K562 (cell line): ENCODE data around the gene USP48. TPM values are rescaled to one million over a fixed set of nuclear protein-coding genes. Genes with fewer than 3 reads are reported as not detected.

Experiments
- CHD1 ChIP-seq: fragments of 200-600 bp; sonication (generic); IDR thresholded peaks from one replicate; pipeline ENCODE4 v1.6.1; 2012; ENCODE audit warnings: mild to moderate bottlenecking, moderate library complexity, low read length, inconsistent platforms
- POLR2A ChIP-seq: fragments of 450-650 bp; conservative IDR thresholded peaks from 2 replicates; pipeline ENCODE4 v1.6.1; 2016
- RBM39 ChIP-seq: fragments of 200-400 bp; formaldehyde crosslinking; optimal IDR thresholded peaks from 2 replicates; pipeline ENCODE3; 2018; ENCODE audit warnings: low read depth, low read length
- SMARCC2 ChIP-seq: fragments of 450-650 bp; IDR thresholded peaks from 2 replicates; pipeline ENCODE4 v1.6.1; 2017; ENCODE audit warnings: antibody characterized with exemption, moderate library complexity, mild to moderate bottlenecking, low read depth
- TARDBP ChIP-seq: fragments of 450-650 bp; IDR thresholded peaks from 2 replicates; pipeline ENCODE4 v1.6.1; 2016
- TRIM28 ChIP-seq: fragments of 450-650 bp; IDR thresholded peaks from 2 replicates; pipeline ENCODE4 v1.6.1; 2017
- YY1 ChIP-seq, 3 experiments: IDR thresholded peaks; 2 replicates each; pipeline ENCODE4 v1.6.1; 2011; ENCODE audit warnings: low read length in 2 of 3, mild to moderate bottlenecking in 2 of 3, moderate library complexity in 2 of 3, borderline replicate concordance in 1 of 3, control low read depth in 1 of 3, low read depth in 1 of 3; ENCODE audit not compliant: insufficient read depth in 3 of 3, insufficient replicate concordance in 2 of 3, control insufficient read depth in 1 of 3, insufficient read length in 1 of 3; ENCODE audit errors: extremely low read depth in 1 of 3
- ZNF431 ChIP-seq: sonication (generic); formaldehyde crosslinking; IDR thresholded peaks from 2 replicates; pipeline ENCODE4 v1.8.0; 2022; ENCODE audit warnings: mild to moderate bottlenecking, missing genetic modification reagents
- ZNF695 ChIP-seq: fragments of 450-650 bp; formaldehyde crosslinking; IDR thresholded peaks from 2 replicates; pipeline ENCODE4 v1.4.0; 2020; ENCODE audit warnings: mild to moderate bottlenecking, moderate library complexity
- polyA plus RNA-seq, 8 experiments: library from polyadenylated mRNA; depleted of rRNA in 4 of 8; stranded (reverse) in 5 of 8; unstranded in 3 of 8; fragments of >200 nt; fragmentation: Nextera tagmentation in 2 of 8; fragmentation: Illumina TruSeq in 1 of 8; extraction: Ambion mirVana in 2 of 8; extraction: Trizol in 1 of 8; gene quantifications; 2 replicates each; pipeline versions ENCODE4 v1.2.1 to v1.2.3, GENCODE V29; 2011 to 2014; ENCODE audit warnings: inconsistent platforms in 1 of 8, missing spikeins in 1 of 8
- total RNA-seq, 7 experiments: library from RNA; depleted of rRNA in 6 of 7; stranded (reverse); fragments of >200 nt in 6 of 7; fragmentation: Illumina TruSeq in 2 of 7; extraction: Trizol in 2 of 7; gene quantifications; 2 replicates each; pipeline versions ENCODE4 v1.2.1 to v1.2.3, GENCODE V29; 2011 to 2021; ENCODE audit warnings: low replicate concordance in 1 of 7
- TF ChIP-seq, protein P1 (sequence below), 2 experiments: fragments of 450-650 bp in 1 of 2; sonication (generic) in 1 of 2; formaldehyde crosslinking in 1 of 2; IDR thresholded peaks; 2 replicates each; pipeline versions ENCODE4 v1.7.1 to v1.9.0; 2016 to 2022; ENCODE audit warnings: inconsistent platforms in 1 of 2, mild to moderate bottlenecking in 1 of 2, missing genetic modification reagents in 1 of 2
- TF ChIP-seq, protein P2 (sequence below): sonication (generic); formaldehyde crosslinking; IDR thresholded peaks from 2 replicates; pipeline ENCODE4 v1.8.0; 2022; ENCODE audit warnings: mild to moderate bottlenecking, missing genetic modification reagents
- TF ChIP-seq, protein P3 (sequence below): fragments of 450-650 bp; IDR thresholded peaks from 2 replicates; pipeline ENCODE4 v1.6.1; 2016

Gene USP48
- total and polyA plus RNA-seq, 9 of the 15 experiments (the other 6 are each of a cell fraction or from before 2014, with no cell fraction given) = 23.3 to 123 (median 106) TPM

DNA sequence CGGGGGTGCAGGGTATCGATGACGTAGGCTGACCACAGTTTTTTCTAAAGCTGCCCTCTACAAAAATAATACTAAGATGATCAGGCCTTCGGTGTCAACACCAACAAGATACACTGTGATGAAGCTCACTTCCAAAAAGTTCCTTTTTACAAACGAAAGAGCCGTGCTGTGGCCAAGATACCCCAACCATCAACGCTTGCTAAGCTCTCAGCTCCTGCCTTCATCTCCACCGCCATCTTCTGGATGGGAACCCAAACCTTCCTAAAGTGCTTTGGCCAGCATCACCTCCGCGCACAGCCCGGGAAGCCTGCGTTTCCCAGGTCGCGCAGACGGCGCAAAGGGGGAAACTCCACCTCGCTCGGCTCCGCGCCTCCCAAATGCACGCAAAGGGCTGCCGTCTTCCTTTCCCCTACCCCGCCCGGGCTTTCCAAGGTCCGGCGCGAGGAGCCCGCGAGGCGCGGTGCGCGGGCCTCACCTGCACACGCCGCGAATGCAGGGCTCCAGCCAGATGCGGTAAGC is 541 bp downstream of the USP48 start (continued):
- TF ChIP-seq, protein P1, sequence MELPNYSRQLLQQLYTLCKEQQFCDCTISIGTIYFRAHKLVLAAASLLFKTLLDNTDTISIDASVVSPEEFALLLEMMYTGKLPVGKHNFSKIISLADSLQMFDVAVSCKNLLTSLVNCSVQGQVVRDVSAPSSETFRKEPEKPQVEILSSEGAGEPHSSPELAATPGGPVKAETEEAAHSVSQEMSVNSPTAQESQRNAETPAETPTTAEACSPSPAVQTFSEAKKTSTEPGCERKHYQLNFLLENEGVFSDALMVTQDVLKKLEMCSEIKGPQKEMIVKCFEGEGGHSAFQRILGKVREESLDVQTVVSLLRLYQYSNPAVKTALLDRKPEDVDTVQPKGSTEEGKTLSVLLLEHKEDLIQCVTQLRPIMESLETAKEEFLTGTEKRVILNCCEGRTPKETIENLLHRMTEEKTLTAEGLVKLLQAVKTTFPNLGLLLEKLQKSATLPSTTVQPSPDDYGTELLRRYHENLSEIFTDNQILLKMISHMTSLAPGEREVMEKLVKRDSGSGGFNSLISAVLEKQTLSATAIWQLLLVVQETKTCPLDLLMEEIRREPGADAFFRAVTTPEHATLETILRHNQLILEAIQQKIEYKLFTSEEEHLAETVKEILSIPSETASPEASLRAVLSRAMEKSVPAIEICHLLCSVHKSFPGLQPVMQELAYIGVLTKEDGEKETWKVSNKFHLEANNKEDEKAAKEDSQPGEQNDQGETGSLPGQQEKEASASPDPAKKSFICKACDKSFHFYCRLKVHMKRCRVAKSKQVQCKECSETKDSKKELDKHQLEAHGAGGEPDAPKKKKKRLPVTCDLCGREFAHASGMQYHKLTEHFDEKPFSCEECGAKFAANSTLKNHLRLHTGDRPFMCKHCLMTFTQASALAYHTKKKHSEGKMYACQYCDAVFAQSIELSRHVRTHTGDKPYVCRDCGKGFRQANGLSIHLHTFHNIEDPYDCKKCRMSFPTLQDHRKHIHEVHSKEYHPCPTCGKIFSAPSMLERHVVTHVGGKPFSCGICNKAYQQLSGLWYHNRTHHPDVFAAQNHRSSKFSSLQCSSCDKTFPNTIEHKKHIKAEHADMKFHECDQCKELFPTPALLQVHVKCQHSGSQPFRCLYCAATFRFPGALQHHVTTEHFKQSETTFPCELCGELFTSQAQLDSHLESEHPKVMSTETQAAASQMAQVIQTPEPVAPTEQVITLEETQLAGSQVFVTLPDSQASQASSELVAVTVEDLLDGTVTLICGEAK (IDR thresholded peaks at IDR 0.05) = no peak
- TF ChIP-seq, protein P1 (CRISPR knock-in tag; IDR thresholded peaks at IDR 0.05) = no peak
- TF ChIP-seq ZNF695 (no peak), TARDBP (no peak), CHD1 (peak; percentile 59), SMARCC2 (no peak), YY1 (IDR thresholded peaks at IDR 0.05; ENCODE audit: borderline replicate concordance in 1 of 3, control insufficient read depth in 1 of 3, extremely low read depth in 1 of 3, insufficient read depth in 3 of 3, insufficient read length in 1 of 3, insufficient replicate concordance in 2 of 3, low read depth in 1 of 3, low read length in 2 of 3) (peak in 2 of 3 experiments; percentile 41 to 84), TRIM28 (no peak; the same call in 1 of the 2 replicates), ZNF431 (0 out of 2 replicates have a peak, but pooled peaks have one; percentile 24), POLR2A (no peak), RBM39 (no peak)
- TF ChIP-seq, protein P2, sequence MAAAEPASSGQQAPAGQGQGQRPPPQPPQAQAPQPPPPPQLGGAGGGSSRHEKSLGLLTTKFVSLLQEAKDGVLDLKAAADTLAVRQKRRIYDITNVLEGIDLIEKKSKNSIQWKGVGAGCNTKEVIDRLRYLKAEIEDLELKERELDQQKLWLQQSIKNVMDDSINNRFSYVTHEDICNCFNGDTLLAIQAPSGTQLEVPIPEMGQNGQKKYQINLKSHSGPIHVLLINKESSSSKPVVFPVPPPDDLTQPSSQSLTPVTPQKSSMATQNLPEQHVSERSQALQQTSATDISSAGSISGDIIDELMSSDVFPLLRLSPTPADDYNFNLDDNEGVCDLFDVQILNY (CRISPR knock-in tag) = peak; percentile 91; the same call in 1 of the 2 replicates
- TF ChIP-seq, protein P3, sequence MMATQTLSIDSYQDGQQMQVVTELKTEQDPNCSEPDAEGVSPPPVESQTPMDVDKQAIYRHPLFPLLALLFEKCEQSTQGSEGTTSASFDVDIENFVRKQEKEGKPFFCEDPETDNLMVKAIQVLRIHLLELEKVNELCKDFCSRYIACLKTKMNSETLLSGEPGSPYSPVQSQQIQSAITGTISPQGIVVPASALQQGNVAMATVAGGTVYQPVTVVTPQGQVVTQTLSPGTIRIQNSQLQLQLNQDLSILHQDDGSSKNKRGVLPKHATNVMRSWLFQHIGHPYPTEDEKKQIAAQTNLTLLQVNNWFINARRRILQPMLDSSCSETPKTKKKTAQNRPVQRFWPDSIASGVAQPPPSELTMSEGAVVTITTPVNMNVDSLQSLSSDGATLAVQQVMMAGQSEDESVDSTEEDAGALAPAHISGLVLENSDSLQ = no peak
